ENCODE measurements around the gene ANKS1B.
"Not testable (repeated sequence)": the region's sequence is repeated elsewhere in the genome, so short reads cannot be mapped to it uniquely, and the experiment has no call there.

The ANKS1B gene

DNA sequence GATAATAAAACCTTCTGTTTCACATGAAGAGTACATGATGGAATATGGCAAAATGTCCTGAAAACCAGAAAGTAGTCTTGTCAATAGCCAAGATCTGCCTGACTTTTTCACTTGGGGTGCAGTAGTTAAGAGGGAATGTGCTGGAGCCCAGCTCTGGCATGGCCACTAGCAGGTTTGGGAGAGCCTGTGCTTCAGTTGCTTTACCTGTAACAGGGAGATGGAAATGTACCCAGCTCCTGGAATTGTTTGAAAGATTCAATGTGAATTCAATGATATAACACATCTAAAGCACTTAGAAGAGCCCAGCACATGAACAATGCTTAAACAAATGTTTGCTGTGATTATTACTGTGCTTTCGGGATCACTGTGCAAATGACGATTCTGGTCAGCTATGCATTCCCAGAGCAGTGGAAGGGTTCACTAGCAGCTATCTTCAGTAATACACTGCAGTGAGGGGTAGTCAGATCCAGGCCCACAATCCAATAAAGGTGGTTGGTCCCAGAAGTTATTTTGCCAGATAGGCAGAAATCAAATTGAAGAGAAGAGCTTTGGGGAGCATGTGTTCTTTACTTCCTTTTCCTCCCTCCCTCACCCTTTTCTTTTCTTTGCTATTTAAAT is 1114.7 kb downstream of the ANKS1B start:
- DNase-seq (ENCODE audit: low spot score) = no peak

DNA sequence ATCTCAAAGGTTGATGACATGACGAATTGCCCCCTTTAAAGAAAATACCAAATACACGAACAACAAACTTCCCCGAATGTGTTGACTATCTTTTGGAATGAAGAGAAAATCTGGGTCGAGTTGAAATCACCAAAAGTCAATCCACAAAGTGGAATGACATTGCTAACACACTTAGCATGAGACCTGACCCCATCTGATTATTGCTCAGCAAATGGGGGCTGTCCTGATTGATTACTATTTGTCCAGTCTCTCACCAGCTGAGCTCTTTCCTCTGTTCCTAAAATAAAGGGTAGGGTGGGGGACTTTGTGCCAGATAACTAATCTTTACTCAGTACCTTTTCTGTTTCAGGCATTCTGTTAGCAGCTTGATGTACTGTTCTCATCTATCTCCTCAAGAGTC is 1116.2 kb downstream of the ANKS1B start:
- DNase-seq (ENCODE audit: low spot score) = no peak

DNA sequence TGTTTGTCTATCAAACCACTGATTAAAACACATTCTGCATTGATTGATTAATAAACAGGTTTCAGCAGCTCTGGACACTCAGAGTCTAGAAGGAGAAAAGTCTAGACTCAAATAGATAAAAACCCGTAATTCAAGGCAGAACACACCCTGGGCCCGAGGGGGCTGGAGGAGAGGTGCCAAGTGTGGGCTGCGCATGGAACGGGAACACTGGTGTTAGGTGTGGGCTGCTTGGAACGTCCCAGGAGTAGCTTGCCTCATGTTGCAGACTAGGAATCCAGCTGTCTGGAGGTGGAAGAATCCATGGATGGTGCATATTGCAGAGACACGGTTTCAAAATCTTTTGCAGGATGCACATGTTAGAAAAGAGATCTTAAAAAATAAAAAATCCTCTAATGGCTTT is 1116.7 kb downstream of the ANKS1B start:
- DNase-seq (ENCODE audit: low spot score) = no peak

DNA sequence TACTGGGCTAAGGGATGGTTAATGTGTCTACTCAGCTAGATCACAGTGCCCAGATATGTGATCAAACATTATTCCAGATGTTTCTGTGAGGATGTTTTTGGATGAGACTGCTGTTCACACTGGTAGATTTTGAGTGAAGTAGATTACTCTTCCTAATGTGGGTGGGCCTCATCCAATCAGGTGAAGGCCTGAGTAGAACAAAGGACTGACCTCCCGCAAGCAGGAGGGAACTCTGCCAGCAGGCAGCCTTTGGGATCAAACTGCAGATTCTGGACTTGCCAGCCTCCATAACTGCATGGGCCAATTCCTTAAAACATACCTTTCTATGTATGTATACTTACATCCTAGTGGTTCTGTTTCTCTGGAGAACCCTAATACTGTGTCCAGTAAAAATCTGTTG is 1120.4 kb downstream of the ANKS1B start:
- DNase-seq (ENCODE audit: low spot score) = no peak

DNA sequence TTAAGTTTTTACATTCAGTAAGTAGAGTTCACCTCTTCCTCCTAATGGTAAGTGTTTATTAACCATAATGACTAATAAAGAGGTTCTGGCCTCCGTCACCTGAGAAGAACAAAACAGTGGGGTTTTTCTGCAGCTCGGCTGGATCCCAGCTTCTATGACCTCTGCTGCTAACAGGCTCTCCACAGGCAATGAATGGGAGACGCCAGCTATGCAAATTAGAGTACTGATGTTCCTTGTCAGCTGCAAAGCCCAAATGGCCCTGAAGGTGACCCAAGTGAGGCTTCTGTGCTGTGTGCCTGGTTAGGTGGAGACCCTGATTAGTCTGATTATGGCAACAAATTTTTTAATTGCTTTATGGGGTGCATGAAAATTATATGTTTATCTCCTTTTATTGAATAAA is 1121.6 kb downstream of the ANKS1B start:
- peak; percentile 90 for DNase-seq (ENCODE audit: low spot score)

DNA sequence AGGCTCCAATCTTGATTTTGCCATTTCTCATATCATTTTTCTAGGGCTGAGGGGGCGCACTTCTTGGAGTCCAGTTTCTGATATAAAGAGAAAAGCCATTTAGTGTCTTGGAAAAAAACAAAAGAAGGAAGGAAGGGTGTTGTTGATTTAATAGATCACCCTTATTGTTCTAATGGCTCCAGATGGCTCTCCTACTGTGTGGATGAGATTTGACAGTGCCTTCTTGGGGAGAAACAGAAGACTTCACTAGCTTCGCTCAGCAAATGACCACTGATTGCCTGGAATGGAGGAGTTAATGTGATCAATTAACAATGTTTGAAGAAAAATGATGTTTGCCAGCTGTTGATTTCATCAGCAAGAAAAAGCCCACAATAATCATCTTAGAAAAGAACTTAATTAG is 1123.5 kb downstream of the ANKS1B start:
- no peak for DNase-seq (ENCODE audit: low spot score)

DNA sequence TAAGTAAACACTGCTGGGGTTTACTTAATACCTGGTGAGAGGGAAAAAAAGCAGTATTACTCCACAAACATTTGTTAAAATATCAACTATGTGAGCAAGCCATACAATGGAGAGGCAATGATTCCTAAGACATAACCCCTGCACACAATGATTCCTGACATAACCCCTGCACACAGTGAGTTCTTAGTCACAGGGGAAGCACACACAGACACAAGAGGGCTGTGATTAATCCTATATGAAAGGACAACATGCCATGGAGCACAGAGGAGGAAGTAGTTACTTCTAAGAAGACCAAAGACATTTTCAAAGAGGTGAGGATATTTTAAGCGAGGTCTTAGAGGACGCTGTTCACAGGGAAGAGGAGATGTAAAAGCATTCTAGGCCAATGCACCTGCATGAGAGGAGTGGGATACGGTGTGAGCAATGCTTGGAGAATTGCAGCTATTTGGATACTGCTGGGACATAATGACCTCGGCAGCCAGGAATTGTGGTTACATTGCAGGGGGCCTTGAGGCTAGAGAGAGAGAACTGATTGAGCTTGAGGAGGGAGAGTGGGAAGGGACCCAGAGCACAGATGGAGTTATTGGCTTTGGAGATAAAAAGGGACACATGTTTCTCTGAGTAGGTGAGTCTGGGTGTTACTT is 1127.7 kb downstream of the ANKS1B start:
- no peak for DNase-seq (ENCODE audit: low spot score)

DNA sequence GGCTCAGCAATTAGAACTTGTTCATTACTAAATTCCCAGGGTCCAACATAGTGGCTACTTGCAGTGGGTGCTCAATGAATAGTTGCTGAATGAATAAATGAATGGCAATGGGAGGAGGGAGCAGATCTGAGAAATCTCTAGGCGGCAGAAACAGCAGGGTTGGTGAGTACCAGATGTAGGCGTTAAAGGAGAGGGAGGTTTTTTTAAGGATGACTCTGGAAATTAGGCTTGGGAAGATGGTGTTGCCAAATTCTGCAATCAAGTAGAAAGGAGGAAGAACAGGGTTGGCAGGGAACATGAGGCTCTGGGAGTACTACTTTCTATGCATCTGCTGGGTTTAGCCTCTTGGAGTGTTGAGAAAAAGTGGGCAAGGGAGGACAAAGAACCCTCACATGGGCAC is 1132.6 kb downstream of the ANKS1B start:
- no peak for DNase-seq (ENCODE audit: low spot score)

DNA sequence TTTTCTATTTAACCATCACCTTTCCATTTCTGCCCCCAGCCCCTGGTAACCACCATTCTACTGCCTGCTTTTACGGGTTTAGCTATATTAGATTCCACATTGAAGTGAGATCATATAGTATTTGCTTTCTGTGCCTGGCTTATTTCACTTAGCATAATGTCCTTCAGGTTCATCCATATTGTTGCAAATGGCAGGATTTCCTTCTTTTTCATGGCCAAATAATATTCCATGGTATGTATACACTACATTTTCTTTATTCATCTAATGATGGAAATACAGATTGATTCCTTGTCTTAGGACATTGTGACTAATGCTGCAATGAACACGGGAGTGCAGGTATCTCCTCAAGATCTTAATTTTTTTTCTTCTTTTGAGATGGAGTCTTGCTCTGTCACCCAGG is 1137.5 kb downstream of the ANKS1B start:
- DNase-seq (ENCODE audit: low spot score) = no peak

DNA sequence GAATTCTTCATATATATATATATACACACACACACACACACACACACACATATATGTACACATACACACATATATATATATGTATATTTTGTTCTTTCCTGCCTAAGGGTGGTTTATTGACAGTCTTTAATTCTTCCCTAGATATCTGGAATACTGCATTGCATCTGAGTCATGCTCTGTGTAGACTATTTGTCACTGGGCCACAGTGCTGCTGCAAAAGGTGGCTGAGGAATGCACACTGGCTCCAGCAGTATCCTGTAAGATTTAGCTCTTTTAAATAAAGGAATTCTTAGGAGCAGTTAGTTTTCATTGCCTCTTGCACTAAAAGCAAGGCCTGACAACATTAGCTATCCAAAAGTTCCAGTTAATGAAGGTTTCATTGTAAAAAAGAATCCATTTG is 1138.8 kb downstream of the ANKS1B start:
- no peak for DNase-seq (ENCODE audit: low spot score)

DNA sequence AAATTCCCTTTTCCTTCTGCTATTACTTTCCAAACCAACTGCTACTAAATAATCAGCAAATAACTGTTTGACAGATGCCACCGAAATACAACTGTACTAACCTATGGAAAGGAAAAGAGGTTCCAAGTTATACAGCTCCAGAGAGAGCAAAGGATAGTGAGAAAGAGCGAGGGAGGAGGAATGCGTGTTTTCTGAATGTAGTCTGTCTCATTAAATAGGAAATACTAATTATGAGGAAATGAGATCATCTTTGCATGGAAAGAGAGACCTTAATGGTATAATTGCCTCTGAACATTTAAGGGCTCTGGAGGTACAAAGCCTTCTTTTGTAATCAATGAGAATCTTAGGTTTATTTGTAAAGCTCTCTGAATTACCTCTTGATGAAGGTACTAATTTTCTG is 1144.4 kb downstream of the ANKS1B start:
- no peak for DNase-seq (ENCODE audit: low spot score)

DNA sequence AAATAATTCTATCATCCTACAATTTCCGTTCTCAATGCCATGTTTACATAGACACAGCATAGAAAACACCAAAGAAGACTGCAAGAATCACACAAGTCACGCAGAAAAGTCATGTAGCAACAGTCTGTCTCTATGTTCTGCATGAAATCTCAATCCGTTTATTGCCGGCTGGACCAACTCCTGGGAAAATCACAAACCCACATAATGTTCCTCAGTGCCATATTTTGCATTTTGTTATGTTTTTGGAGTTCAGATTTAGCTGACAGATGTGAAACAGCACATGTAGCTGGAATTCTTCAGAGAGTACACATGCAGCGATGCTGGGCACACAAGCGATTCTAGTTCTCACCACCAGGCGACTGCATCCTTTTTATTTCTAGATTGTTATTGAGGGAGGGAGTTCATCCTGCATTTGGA is 1146.5 kb downstream of the ANKS1B start:
- peak; percentile 68 for DNase-seq (ENCODE audit: low spot score)

DNA sequence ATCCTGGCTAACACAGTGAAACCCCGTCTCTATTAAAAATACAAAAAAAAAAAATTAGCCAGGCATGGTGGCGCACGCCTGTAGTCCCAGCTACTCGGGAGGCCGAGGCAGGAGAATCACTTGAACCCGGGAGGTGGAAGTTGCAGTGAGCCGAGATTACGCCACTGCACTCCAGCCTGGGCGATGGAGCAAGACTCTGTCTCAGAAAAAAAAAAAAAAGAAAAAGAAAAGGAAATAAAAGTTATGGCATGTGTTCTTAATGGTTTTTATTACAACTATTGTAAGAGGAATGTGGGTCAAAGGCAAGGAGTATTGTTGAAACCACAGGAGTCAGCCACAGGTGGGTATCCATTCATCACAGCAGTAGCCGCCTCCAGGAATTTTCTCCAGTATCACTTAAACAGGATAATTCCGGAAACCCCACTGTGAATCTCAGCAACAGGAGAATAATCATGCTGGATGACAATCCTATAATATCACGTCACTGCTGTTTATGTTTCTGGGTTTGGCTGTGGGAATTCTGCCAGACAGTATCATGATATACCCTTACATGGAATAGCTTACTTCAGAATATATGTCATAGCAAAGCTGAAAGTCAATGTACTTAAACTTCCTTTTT is 1147.5 kb downstream of the ANKS1B start:
- not testable (repeated sequence) for DNase-seq (ENCODE audit: low spot score)

DNA sequence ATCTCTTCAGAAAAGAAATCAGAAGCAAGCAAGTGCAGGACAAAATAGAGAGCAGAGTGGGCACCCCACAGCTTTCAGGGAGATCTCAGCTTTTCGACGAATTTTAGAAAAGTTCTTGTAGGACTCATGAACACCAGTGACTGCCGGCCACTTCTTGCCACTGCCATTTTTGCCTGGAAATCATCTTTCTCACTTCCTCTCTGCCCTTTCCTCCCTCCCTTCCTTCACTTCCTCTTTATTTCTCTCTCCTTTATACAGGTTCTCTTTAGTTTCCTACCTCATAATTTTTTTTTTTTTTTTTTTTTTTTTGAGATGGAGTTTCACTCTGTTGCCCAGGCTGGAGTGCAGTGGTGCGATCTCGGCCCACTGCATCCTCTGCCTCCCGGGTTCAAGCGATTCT is 1154.1 kb downstream of the ANKS1B start:
- no peak for DNase-seq (ENCODE audit: low spot score)

DNA sequence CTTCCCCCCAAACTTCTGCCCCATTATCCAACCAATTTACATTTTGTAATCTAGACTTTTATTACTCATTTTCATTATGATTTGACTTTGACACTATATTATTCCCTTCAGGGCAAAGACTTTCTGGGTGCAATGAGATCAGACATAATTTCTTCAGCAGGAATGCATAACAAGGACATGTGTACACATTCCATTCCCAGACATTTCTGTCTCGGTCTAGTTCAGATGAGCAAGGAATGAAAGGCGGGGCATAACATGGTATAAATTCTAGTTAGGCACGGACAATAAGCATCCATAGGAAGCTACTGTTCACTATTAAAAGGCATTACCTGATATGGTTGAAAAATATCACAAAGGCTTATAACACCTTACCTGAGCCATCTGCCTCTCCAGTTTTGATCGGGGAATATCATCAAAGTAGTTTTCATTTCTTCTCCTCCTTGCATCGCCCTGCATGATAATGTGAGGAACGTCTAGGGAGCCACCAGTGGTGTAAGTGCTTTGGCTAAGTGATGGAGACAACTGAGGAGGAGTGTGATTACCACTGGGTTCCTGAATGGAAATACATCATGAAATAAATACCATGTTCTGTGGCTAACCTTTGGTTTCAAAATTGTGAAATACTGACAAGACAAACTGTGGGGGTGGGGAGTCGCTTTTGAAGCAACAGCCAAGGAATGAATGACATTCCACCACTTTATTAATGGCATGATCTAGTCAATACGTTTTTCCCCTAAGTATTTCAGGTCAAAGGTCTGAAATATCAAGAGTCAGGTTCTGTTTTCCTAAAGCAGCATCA is 1155.7 kb downstream of the ANKS1B start:
- DNase-seq (ENCODE audit: low spot score) = no peak

DNA sequence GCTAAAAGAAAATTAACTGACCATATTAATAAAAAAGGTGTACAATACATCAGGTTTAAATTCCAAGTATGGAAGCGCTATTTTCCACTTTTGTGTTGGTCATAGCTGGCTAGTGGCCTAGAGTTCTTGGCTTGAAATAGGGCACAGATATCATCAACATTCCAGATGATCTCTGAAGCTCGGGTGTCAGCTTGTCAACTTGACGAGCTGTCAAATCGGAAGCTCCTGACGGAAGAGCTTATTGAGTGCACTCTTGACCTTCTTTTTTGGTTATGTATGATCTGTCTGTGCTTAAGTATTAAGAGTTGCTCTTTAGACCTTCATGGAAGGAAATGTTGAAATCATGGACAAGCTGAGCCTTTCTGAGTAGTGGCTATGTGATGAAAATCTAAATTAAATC is 1161.7 kb downstream of the ANKS1B start:
- DNase-seq (ENCODE audit: low spot score) = no peak

DNA sequence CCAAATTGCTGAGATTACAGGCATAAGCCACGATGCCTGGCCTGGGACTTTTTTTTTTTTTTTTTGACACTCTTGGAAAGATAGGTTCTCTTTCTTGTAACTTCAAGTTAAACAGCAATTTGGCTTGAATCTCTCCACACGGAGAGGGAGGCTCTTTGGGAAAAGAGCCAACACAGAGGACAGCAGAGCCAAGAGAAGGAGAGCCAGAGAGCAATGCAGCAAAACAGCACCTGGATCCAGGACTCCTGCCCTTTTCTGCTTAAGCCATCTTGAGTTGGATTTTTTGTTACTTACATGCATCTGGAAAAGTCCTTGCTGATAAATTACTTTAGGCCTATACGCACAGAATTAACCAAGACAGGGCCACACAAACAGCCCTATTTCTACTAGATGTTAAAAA is 1162.9 kb downstream of the ANKS1B start:
- peak; percentile 56 for DNase-seq (ENCODE audit: low spot score)

DNA sequence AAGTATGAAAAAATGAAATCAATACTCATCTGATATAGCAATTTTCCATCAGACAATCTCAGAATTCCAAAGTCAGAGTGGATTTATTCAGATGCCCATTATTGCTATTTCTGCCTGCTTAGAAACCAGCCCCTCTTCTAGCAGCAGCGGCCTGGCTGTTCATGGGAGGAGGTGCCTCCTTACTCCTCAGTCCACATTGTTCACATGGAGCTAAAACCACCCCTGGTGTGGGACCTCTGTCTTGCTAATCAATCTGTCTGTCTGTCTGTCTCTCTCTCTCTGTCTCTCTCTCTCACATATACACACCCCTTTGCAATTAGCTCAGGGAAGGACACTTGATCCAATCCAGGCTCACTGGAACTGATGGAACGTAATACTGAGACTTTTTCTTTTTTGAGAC is 1163.5 kb downstream of the ANKS1B start:
- no peak for DNase-seq (ENCODE audit: low spot score)

DNA sequence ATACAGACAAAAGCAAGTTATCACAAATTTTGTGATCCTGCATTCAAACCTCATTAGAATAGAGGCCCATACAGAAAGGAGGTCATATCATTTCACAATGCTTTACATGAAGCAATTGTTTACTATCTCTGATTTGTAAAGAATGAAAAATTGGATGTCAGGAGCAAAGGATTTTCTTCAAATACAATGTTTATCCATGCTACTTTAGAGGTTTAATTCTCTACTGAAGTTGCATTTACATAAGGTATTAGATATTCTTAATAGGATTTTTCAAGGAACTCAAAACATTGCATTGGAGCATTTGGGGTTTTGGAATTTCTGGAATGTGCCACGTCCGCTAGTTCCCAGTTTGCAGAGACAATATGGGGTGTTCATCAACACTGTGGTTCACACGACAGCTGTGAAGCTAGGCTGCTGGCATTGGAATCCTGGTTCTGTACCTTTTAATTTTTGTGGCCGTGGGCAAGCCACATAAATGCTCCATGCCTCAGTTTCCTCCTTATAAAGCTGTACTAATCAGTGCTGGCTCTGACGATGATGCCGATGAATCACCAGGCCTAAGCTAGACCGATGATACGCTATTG is 1164.8 kb downstream of the ANKS1B start:
- no peak for DNase-seq (ENCODE audit: low spot score)

DNA sequence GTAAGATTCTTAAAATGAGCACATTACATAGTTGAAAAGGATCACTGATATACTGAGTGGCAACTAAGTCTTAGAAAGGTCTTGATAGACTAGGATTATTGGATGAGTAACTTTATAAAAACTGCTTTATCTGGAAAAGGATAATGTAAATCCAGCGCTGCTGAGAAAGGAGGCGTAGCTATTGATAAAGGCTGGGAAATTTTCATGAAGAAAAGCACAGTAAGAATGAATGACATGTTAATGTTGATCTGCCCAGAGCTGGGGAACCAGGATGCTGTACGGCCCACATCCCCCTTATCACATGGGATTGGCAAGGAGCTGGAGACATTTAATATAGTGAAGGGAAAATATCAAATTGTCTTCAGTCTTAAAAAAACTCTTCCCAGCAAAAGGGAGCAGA is 1165.7 kb downstream of the ANKS1B start:
- no peak for DNase-seq (ENCODE audit: low spot score)

DNA sequence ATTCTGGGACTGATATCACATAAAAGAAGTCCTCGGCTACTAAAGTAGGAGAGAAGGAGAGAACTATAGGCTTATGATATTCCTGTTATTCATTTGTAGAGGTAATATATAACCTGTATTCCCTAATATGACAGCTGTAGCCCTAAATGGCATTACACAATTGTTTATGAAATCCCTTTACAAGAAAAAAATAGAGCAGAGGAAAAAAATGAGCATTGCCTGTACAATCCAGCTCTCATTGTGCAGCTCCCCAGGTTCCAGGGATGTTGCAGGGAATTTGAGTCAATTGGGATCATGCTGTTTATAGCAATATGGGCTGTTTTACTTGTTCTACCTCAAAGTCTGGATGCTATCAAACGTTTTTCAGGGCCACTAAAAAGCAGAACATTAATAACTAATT is 1166.5 kb downstream of the ANKS1B start:
- no peak for DNase-seq (ENCODE audit: low spot score)

DNA sequence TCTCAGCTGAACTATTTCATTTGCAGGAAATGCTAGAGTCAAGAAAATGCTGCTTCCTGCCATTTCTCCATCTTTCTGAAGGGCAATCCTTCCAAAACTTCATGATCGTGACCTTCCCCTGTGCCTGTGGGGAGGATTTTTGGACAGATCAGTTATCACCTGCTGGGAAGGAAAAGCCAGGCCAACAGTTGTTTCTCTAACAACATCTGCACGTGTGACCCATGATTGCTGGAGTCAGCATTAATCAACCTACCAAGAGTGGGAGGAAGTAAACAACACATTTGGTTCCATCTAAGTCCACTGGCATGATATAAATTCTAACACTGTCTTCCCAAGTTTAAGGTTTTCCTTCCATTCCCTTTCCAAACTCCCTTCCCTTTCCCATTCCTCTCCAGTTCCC is 1167.0 kb downstream of the ANKS1B start:
- DNase-seq (ENCODE audit: low spot score) = no peak

DNA sequence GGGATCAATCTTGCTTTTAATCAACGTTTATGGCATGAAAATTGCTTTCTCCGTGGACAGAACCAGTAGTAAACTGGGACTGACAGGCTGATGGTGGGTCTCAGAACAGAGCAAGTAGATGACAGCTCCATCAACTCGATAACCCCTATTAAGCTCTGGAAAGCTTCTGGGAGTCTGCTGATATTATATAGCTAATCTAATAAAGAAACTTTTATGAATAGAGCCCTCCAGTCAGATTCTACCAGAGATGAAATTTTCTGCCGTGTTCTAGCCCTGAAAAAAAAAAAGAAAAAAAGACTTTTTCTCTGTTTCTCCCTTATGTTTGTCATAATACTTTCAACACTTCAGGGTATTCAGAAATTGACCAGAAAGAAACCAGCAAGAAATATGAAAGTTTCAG is 1168.0 kb downstream of the ANKS1B start:
- DNase-seq (ENCODE audit: low spot score) = no peak
